WTC11 (cell line): ENCODE measurements around the gene SLC5A10. TPM values are rescaled to one million over a fixed set of nuclear protein-coding genes. Genes with fewer than 3 reads are reported as not detected.

Source experiments
- ATAC-seq: fragments of 200-7000 bp; cut with Tn5 transposase; 2 replicates; pipeline ENCODE4 v1.10.0; 2021; ENCODE audit warnings: mild to moderate bottlenecking, moderate library complexity
- CTCF ChIA-PET: fragments of 300-600 bp; sonication (Branson Sonifier 250); formaldehyde crosslinking; loops from one replicate; lab custom pipeline; 2021; ENCODE audit warnings: antibody characterized with exemption; lab: Charles Lee
- POLR2A ChIA-PET: fragments of 350-600 bp; sonication (Branson Sonifier 250); formaldehyde crosslinking; loops from one replicate; lab custom pipeline; 2021; ENCODE audit warnings: antibody characterized with exemption; lab: Charles Lee
- DNase-seq: peaks from one replicate; pipeline ENCODE4 v3.0.0; 2021; ENCODE audit warnings: low spot score
- H3K27ac Mint-ChIP-seq: 2 replicates; pipeline ENCODE4 v1.8.0; 2021; ENCODE audit warnings: mixed read lengths
- H3K27me3 Mint-ChIP-seq: 2 replicates; pipeline ENCODE4 v1.8.0; 2021; ENCODE audit warnings: low read depth, mild to moderate bottlenecking, moderate library complexity, mixed read lengths
- H3K36me3 Mint-ChIP-seq: 2 replicates; pipeline ENCODE4 v1.8.0; 2021; ENCODE audit warnings: mixed read lengths
- H3K4me1 Mint-ChIP-seq: 2 replicates; pipeline ENCODE4 v1.8.0; 2022; ENCODE audit warnings: mixed read lengths
- H3K4me3 Mint-ChIP-seq: 2 replicates; pipeline ENCODE4 v1.8.0; 2021; ENCODE audit warnings: mild to moderate bottlenecking, moderate library complexity, mixed read lengths
- H3K9me3 Mint-ChIP-seq: 2 replicates; pipeline ENCODE4 v1.8.0; 2021; ENCODE audit warnings: mixed read lengths
- CBFB ChIP-seq: sonication (generic); formaldehyde crosslinking; IDR thresholded peaks from 2 replicates; pipeline ENCODE4 v1.8.1; 2022; ENCODE audit warnings: mild to moderate bottlenecking, low read depth, missing genetic modification reagents
- ELF4 ChIP-seq: sonication (generic); formaldehyde crosslinking; IDR thresholded peaks from 2 replicates; pipeline ENCODE4 v1.8.1; 2022; ENCODE audit warnings: low read depth, mild to moderate bottlenecking, moderate library complexity, missing genetic modification reagents
- ESRRA ChIP-seq: sonication (generic); formaldehyde crosslinking; IDR thresholded peaks from 2 replicates; pipeline ENCODE4 v1.8.1; 2022; ENCODE audit warnings: mild to moderate bottlenecking, missing genetic modification reagents, borderline replicate concordance
- FOXJ3 ChIP-seq: sonication (generic); formaldehyde crosslinking; IDR thresholded peaks from 2 replicates; pipeline ENCODE4 v1.9.0; 2021; ENCODE audit warnings: missing genetic modification reagents, mild to moderate bottlenecking, borderline replicate concordance
- FOXK1 ChIP-seq: sonication (generic); formaldehyde crosslinking; IDR thresholded peaks from 2 replicates; pipeline ENCODE4 v1.8.0; 2022; ENCODE audit warnings: mild to moderate bottlenecking, moderate library complexity, missing genetic modification reagents
- GABPB1 ChIP-seq: sonication (generic); formaldehyde crosslinking; IDR thresholded peaks from 2 replicates; pipeline ENCODE4 v1.8.1; 2023; ENCODE audit warnings: mild to moderate bottlenecking, missing genetic modification reagents
- GRHL2 ChIP-seq: fragments of 250-450 bp; sonication (Bioruptor Pico); IDR thresholded peaks from 2 replicates; pipeline ENCODE4 v1.8.0; 2022; ENCODE audit warnings: mild to moderate bottlenecking, moderate library complexity; ENCODE audit not compliant: insufficient replicate concordance, severe bottlenecking
- HMGA2 ChIP-seq: fragments of 250-450 bp; sonication (Bioruptor Pico); IDR thresholded peaks from 2 replicates; pipeline ENCODE4 v1.4.0; 2021; ENCODE audit warnings: mild to moderate bottlenecking, moderate library complexity
- JAZF1 ChIP-seq: fragments of 250-450 bp; sonication (Bioruptor Pico); IDR thresholded peaks from 2 replicates; pipeline ENCODE4 v1.9.0; 2021; ENCODE audit warnings: moderate library complexity, mild to moderate bottlenecking, inconsistent platforms
- MYBL2 ChIP-seq: sonication (generic); formaldehyde crosslinking; IDR thresholded peaks from 2 replicates; pipeline ENCODE4 v1.8.1; 2023; ENCODE audit warnings: mild to moderate bottlenecking, moderate library complexity, missing genetic modification reagents
- NFATC4 ChIP-seq: fragments of 250-450 bp; sonication (Bioruptor Pico); IDR thresholded peaks from 2 replicates; pipeline ENCODE4 v1.9.0; 2021; ENCODE audit warnings: mild to moderate bottlenecking
- NR3C1 ChIP-seq: sonication (generic); formaldehyde crosslinking; conservative IDR thresholded peaks from 2 replicates; pipeline ENCODE4 v1.8.1; 2023; ENCODE audit warnings: low read depth, mild to moderate bottlenecking, missing genetic modification reagents
- OVOL2 ChIP-seq: fragments of 250-450 bp; sonication (Bioruptor Pico); IDR thresholded peaks from 2 replicates; pipeline ENCODE4 v1.9.0; 2021; ENCODE audit warnings: mild to moderate bottlenecking, borderline replicate concordance
- PRDM15 ChIP-seq: sonication (generic); formaldehyde crosslinking; IDR thresholded peaks from 2 replicates; pipeline ENCODE4 v1.8.0; 2022; ENCODE audit warnings: missing genetic modification reagents
- PRRX2 ChIP-seq: fragments of 250-450 bp; sonication (Bioruptor Pico); IDR thresholded peaks from 2 replicates; pipeline ENCODE4 v1.8.0; 2021; ENCODE audit warnings: mild to moderate bottlenecking
- SOX15 ChIP-seq: fragments of 250-450 bp; sonication (Bioruptor Pico); IDR thresholded peaks from 2 replicates; pipeline ENCODE4 v1.9.0; 2021; ENCODE audit warnings: mild to moderate bottlenecking
- SP1 ChIP-seq: sonication (generic); formaldehyde crosslinking; conservative IDR thresholded peaks from 2 replicates; pipeline ENCODE4 v1.8.1; 2022; ENCODE audit warnings: missing genetic modification reagents
- TCF7 ChIP-seq: sonication (generic); formaldehyde crosslinking; IDR thresholded peaks from 2 replicates; pipeline ENCODE4 v1.8.0; 2022; ENCODE audit warnings: mild to moderate bottlenecking, low read depth, missing genetic modification reagents, moderate library complexity
- TP53 ChIP-seq: sonication (generic); formaldehyde crosslinking; IDR thresholded peaks from 2 replicates; pipeline ENCODE4 v1.8.1; 2023; ENCODE audit warnings: mild to moderate bottlenecking, missing genetic modification reagents
- USF1 ChIP-seq: sonication (generic); formaldehyde crosslinking; IDR thresholded peaks from 2 replicates; pipeline ENCODE4 v1.8.0; 2022; ENCODE audit warnings: mild to moderate bottlenecking, missing genetic modification reagents
- ZBTB43 ChIP-seq: sonication (generic); formaldehyde crosslinking; IDR thresholded peaks from 2 replicates; pipeline ENCODE4 v1.8.1; 2023; ENCODE audit warnings: mild to moderate bottlenecking, missing genetic modification reagents
- ZMAT4 ChIP-seq: fragments of 250-450 bp; sonication (Bioruptor Pico); IDR thresholded peaks from 2 replicates; pipeline ENCODE4 v1.9.0; 2021; ENCODE audit warnings: mild to moderate bottlenecking
- ZNF219 ChIP-seq: sonication (generic); formaldehyde crosslinking; IDR thresholded peaks from 2 replicates; pipeline ENCODE4 v1.8.0; 2023; ENCODE audit warnings: missing genetic modification reagents, mild to moderate bottlenecking, borderline replicate concordance
- ZNF263 ChIP-seq: sonication (generic); formaldehyde crosslinking; IDR thresholded peaks from 2 replicates; pipeline ENCODE4 v1.8.1; 2022; ENCODE audit warnings: low read depth, mild to moderate bottlenecking, moderate library complexity, missing genetic modification reagents
- ZNF512 ChIP-seq: sonication (generic); formaldehyde crosslinking; IDR thresholded peaks from 2 replicates; pipeline ENCODE4 v1.8.1; 2022; ENCODE audit warnings: missing genetic modification reagents, borderline replicate concordance
- ZSCAN18 ChIP-seq: fragments of 250-450 bp; sonication (Bioruptor Pico); IDR thresholded peaks from 2 replicates; pipeline ENCODE4 v2.1.2; 2022; ENCODE audit warnings: mild to moderate bottlenecking, moderate library complexity
- total RNA-seq: library from RNA; stranded (reverse); gene quantifications from 3 replicates; pipeline ENCODE4 v1.2.3, GENCODE V29; 2021
- TF ChIP-seq, protein P1 (sequence below): sonication (generic); formaldehyde crosslinking; IDR thresholded peaks from 2 replicates; pipeline ENCODE4 v1.8.1; 2022; ENCODE audit warnings: mild to moderate bottlenecking, missing genetic modification reagents, moderate library complexity, borderline replicate concordance

Gene SLC5A10
- total RNA-seq, 1 experiment from 2014 or later = not detected

GRCh38 chr17:18904482-18904881 is 47.5 kb upstream of the SLC5A10 start:
- ChIA-PET POLR2A (no interaction called here), CTCF (interaction anchor here (0.6 kb wide), 1 partner anchor 278 kb away, joined by 3 read pairs; no protein-coding TSS in a partner anchor)
- no peak for ATAC-seq
- Mint-ChIP-seq H3K36me3 (peaks cover 48% of the 10 kb centered on the region), H3K4me1 (0 out of 2 replicates have a peak, but pooled peaks cover 4% of the 10 kb centered on the region), H3K4me3 (no peak overlapping the region), H3K27me3 (no peaks in the 10 kb centered on the region), H3K27ac (peak overlapping the region; percentile 54; the same call in 1 of the 2 replicates), H3K9me3 (no peaks in the 10 kb centered on the region)
- DNase-seq = no peak
- TF ChIP-seq HMGA2 (CRISPR knock-in tag) (no peak), SOX15 (CRISPR knock-in tag) (no peak), ZNF512 (no peak), FOXJ3 (CRISPR knock-in tag) (no peak), ELF4 (no peak), PRDM15 (CRISPR knock-in tag) (no peak), TP53 (CRISPR knock-in tag) (no peak), JAZF1 (no peak), ESRRA (no peak), MYBL2 (CRISPR knock-in tag) (no peak), GRHL2 (CRISPR knock-in tag) (no peak), ZMAT4 (CRISPR knock-in tag) (no peak), ZSCAN18 (CRISPR knock-in tag) (no peak), NFATC4 (CRISPR knock-in tag) (no peak), USF1 (CRISPR knock-in tag) (no peak), OVOL2 (CRISPR knock-in tag) (no peak), GABPB1 (no peak)
- TF ChIP-seq, protein P1, sequence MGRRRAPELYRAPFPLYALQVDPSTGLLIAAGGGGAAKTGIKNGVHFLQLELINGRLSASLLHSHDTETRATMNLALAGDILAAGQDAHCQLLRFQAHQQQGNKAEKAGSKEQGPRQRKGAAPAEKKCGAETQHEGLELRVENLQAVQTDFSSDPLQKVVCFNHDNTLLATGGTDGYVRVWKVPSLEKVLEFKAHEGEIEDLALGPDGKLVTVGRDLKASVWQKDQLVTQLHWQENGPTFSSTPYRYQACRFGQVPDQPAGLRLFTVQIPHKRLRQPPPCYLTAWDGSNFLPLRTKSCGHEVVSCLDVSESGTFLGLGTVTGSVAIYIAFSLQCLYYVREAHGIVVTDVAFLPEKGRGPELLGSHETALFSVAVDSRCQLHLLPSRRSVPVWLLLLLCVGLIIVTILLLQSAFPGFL = no peak

GRCh38 chr17:18905226-18905625 is 46.7 kb upstream of the SLC5A10 start:
- H3K9me3 Mint-ChIP-seq = no peaks in the 10 kb centered on the region
- DNase-seq (no peak), ATAC-seq (no peak)
- H3K4me1 Mint-ChIP-seq = 0 out of 2 replicates have a peak, but pooled peaks cover 2% of the 10 kb centered on the region
- no peaks in the 10 kb centered on the region for H3K27me3 Mint-ChIP-seq
- no peak overlapping the region for H3K27ac Mint-ChIP-seq
- H3K36me3 Mint-ChIP-seq = peaks cover 50% of the 10 kb centered on the region
- POLR2A ChIA-PET = no interaction called here
- CTCF ChIA-PET = interaction anchor here (0.6 kb wide), 1 partner anchor 279 kb away, joined by 3 read pairs; no protein-coding TSS in a partner anchor
- H3K4me3 Mint-ChIP-seq = no peak overlapping the region
- TF ChIP-seq ZBTB43 (CRISPR knock-in tag) (no peak), ZNF219 (CRISPR knock-in tag) (no peak), CBFB (CRISPR knock-in tag) (no peak), FOXK1 (no peak), PRRX2 (CRISPR knock-in tag) (no peak), NR3C1 (CRISPR knock-in tag) (no peak), TCF7 (CRISPR knock-in tag) (no peak), ZNF263 (CRISPR knock-in tag) (no peak), GRHL2 (CRISPR knock-in tag) (no peak), SP1 (CRISPR knock-in tag) (no peak), USF1 (CRISPR knock-in tag) (no peak)
